AG04449 (cell line): Measurements from ENCODE around the gene FAM171A2.

Source experiments
- CTCF ChIA-PET: fragments of 350-600 bp; formaldehyde crosslinking; extraction: SDS; loops from one replicate; lab custom pipeline; 2021; ENCODE audit warnings: antibody characterized with exemption; lab: Yijun Ruan, JAX
- POLR2A ChIA-PET: fragments of 400-600, 350-600 bp; formaldehyde crosslinking; extraction: SDS; loops from one replicate; lab custom pipeline; 2020; ENCODE audit warnings: antibody characterized with exemption, inconsistent platforms; lab: Yijun Ruan, JAX
- DNase-seq: peaks from one replicate; pipeline ENCODE4 v3.0.0-alpha.2; 2010; ENCODE audit warnings: low read depth, low spot score
- H3K4me3 ChIP-seq: 2 replicates; pipeline ENCODE4 v1.5.1; 2011; ENCODE audit warnings: low read depth, mild to moderate bottlenecking, control low read depth, low read length
- TF ChIP-seq, protein P1 (sequence below): IDR thresholded peaks from one replicate; pipeline ENCODE4 v1.5.1; 2011; ENCODE audit warnings: mild to moderate bottlenecking, moderate library complexity, low read length, control low read depth, inconsistent platforms; ENCODE audit not compliant: insufficient read depth; ENCODE audit errors: missing control alignments

The FAM171A2 gene

GRCh38 chr17:44380767-44381166, 17.1 kb upstream of the FAM171A2 start:
- DNase-seq = no peak
- TF ChIP-seq, protein P1, sequence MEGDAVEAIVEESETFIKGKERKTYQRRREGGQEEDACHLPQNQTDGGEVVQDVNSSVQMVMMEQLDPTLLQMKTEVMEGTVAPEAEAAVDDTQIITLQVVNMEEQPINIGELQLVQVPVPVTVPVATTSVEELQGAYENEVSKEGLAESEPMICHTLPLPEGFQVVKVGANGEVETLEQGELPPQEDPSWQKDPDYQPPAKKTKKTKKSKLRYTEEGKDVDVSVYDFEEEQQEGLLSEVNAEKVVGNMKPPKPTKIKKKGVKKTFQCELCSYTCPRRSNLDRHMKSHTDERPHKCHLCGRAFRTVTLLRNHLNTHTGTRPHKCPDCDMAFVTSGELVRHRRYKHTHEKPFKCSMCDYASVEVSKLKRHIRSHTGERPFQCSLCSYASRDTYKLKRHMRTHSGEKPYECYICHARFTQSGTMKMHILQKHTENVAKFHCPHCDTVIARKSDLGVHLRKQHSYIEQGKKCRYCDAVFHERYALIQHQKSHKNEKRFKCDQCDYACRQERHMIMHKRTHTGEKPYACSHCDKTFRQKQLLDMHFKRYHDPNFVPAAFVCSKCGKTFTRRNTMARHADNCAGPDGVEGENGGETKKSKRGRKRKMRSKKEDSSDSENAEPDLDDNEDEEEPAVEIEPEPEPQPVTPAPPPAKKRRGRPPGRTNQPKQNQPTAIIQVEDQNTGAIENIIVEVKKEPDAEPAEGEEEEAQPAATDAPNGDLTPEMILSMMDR = no peak
- H3K4me3 ChIP-seq = no peak overlapping the region
- POLR2A ChIA-PET = no interaction called here
- CTCF ChIA-PET = interaction anchor here (1.3 to 1.9 kb wide), 2 partner anchors 17 to 164 kb away, joined by 4 to 6 read pairs; partner anchors contain the start of gene FAM171A2

DNA sequence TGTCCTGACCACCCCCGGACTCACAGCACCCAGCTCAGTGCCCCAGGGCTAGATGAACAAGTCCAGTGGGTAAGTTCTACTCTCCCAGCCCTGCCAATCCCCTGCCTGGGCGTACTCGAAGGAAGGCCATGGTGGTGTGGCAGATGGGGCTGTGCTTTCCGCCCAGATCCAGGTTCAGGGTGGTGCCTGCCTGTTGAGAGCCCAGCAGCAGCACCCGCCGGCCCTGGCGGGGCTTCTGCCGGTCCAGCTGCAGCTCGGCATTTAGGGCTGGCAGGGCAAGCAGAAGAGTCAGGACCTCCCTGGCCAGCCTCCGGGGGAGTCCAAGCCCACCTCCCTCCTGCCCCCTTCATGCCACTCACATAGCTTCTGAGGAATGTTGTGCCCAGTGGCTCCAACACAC, 16.2 kb upstream of the FAM171A2 start:
- CTCF ChIA-PET = interaction anchor here (1.3 to 1.9 kb wide), 2 partner anchors 16 to 163 kb away, joined by 4 to 6 read pairs; partner anchors contain the start of gene FAM171A2

GRCh38 chr17:44378171-44378705, 14.6 kb upstream of the FAM171A2 start:
- TF ChIP-seq, protein P1 = no peak
- CTCF ChIA-PET = interaction anchor here (0.8 to 1.5 kb wide), 3 partner anchors 13 to 65 kb away, joined by 3 to 4 read pairs (median 3); no protein-coding TSS in a partner anchor
- DNase-seq = no peak
- H3K4me3 ChIP-seq = no peak overlapping the region
- POLR2A ChIA-PET = no interaction called here

More for the DNA sequence above, 16.2 kb upstream of the FAM171A2 start:
- no peak overlapping the region for H3K4me3 ChIP-seq
- TF ChIP-seq, protein P1 = no peak
- no peak for DNase-seq
- POLR2A ChIA-PET = no interaction called here

DNA sequence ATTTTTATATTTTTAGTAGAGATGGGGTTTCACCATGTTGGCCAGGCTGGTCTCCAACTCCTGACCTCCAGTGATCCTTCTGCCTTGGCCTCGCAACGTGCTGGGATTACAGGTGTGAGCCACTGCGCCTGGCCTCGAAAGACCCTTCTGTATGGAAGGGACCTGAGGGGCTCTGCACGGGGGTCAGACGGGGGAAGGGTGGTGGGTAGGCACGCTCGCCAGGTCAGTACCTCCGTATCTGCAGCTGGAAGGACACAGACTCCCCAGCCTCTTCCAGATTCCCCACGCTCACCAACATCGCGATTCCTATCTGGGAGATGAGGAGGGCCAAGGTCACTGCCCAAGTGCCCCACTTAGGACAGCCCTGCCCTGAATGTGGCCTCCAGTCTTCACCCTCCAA, 13.1 kb upstream of the FAM171A2 start:
- TF ChIP-seq, protein P1 = no peak
- POLR2A ChIA-PET = no interaction called here
- no peak overlapping the region for H3K4me3 ChIP-seq

DNA sequence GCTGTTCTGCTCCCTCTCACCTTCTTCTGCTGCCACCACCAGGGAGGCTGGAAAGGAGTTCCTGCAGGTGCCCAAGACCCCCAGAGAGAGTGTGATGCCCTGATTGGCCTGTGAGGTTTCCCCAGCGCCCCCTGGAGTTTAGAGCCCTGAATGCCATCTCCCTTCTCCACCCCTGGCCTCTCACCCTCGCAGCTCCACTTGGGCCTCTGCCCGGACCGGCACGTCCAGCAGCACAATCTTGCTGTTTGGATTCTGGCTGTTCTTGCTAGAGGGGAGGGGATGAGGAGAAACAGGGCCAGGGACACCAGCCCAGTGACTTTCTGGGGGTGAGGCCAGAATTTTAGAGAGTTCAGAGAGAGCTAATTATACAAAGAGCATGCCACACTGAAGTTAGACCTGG, 12.5 kb upstream of the FAM171A2 start:
- DNase-seq = no peak
- H3K4me3 ChIP-seq = no peak overlapping the region
- CTCF ChIA-PET = interaction anchor here (1.1 to 2.4 kb wide), 9 partner anchors 9 to 147 kb away, joined by 3 to 12 read pairs (median 5); partner anchors contain the start of genes FAM171A2 and GRN
- POLR2A ChIA-PET = no interaction called here
- TF ChIP-seq, protein P1 = peak; percentile 38

More for the DNA sequence above, 13.1 kb upstream of the FAM171A2 start:
- CTCF ChIA-PET = interaction anchor here (1.1 to 2.4 kb wide), 5 partner anchors 9 to 147 kb away, joined by 3 to 11 read pairs (median 4); no protein-coding TSS in a partner anchor
- DNase-seq = no peak

DNA sequence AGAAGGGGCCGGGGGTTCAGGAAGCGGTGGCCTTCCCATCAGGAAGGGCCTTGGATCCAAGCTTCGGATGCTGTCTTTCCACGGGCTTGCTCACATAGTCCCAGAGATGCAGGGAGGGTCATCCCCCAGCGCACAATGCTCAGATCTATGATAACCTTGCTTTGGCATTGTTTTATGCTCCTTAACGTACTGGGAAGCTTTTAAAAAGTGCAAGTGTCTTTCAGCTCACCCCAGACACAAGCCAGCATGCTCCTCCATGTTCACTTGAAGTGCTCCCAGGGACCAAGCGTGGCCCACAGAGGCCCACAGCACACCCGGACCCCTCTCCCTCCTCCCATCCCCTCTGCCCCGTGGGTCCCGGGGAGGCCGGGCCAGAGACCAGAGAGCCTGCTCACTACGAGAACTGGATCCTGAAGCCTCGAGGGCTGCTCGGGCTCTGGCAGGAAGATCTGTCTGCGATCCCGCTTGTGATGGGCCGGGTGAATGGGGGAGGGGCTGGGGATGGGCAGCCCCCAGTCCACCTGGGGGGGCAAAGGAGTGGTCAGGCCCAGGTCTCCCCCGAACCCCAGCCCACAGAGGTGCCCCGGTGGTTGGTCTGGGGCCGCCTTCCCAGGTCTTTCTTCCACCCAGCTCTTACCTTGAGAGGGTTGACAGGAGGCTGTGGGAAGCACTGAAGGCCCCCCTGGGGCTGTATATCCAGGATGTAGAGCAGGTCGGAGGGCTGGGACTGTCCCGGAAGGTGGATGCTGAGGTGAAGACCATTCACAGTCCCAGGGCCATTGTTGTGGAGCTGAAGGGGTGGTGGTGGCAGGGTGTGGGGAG, 11.8 kb upstream of the FAM171A2 start:
- CTCF ChIA-PET = interaction anchor here (0.8 to 2.4 kb wide), 12 partner anchors 8 to 148 kb away, joined by 3 to 12 read pairs (median 5); partner anchors contain the start of genes FAM171A2 and GRN
- H3K4me3 ChIP-seq = no peak overlapping the region
- no peak for DNase-seq
- TF ChIP-seq, protein P1 = no peak
- POLR2A ChIA-PET = no interaction called here
